GM18505 (cell line): ENCODE measurements around the gene CHST8.
"Not testable (repeated sequence)": the region's sequence is repeated elsewhere in the genome, so short reads cannot be mapped to it uniquely, and the experiment has no call there.

Experiments
- ATAC-seq: cut with Tn5 transposase; IDR thresholded peaks from one replicate; pipeline ENCODE4 v1.9.1; 2021; ENCODE audit not compliant: unreplicated experiment
- POLR2A ChIP-seq: IDR thresholded peaks from 4 replicates; pipeline ENCODE4 v1.6.1; 2011; ENCODE audit warnings: borderline replicate concordance; ENCODE audit not compliant: insufficient read depth, insufficient read length; ENCODE audit errors: extremely low read depth

CHST8 gene

DNA sequence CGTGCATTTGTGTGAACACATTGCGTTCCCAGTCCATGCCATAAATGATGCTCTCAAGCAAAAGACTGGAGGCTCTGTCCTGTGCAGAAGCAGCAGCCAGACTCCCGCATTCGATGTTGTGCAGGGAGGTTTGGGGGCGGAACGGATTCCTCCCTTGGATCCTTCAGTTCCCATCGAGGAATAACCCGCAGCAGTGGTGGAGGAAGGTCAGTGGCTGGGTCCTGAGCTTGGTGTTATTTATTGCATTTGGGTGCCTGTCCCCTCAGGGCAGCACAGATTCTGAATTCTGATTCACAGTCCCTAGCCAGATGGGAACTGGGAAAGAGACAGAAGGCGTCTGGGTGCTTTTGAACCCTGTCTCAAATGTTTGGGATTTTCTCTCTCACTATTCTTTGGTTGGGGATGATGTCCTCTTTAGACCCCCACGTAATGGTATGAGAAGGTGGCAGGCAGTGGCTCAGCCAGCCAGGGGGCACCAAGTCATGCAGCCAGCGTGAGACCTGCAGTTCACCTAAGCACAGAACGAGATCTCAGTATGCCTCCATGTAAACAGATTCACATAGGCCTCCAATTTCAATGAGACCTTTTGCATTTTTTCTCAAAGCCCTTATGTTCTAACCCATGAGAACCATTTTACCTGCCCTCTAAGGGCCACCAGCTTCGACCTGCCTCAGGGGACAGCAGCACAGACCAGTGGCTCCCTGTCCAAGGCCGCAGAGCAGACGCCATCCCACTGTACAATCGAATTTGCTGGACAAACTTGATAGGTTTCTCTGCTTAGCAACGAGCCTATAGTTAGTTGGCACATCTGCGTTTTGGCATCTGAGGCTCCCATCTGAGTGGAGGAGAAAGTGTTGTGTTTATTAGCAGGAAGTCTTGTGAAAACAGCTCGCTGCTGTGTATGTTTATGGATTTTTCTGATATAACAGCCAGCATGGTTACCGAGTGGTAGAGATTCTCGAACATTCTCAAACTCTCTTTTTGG lies 192.7 kb downstream of the CHST8 start:
- ATAC-seq, result no peak
- TF ChIP-seq POLR2A, result no peak

DNA sequence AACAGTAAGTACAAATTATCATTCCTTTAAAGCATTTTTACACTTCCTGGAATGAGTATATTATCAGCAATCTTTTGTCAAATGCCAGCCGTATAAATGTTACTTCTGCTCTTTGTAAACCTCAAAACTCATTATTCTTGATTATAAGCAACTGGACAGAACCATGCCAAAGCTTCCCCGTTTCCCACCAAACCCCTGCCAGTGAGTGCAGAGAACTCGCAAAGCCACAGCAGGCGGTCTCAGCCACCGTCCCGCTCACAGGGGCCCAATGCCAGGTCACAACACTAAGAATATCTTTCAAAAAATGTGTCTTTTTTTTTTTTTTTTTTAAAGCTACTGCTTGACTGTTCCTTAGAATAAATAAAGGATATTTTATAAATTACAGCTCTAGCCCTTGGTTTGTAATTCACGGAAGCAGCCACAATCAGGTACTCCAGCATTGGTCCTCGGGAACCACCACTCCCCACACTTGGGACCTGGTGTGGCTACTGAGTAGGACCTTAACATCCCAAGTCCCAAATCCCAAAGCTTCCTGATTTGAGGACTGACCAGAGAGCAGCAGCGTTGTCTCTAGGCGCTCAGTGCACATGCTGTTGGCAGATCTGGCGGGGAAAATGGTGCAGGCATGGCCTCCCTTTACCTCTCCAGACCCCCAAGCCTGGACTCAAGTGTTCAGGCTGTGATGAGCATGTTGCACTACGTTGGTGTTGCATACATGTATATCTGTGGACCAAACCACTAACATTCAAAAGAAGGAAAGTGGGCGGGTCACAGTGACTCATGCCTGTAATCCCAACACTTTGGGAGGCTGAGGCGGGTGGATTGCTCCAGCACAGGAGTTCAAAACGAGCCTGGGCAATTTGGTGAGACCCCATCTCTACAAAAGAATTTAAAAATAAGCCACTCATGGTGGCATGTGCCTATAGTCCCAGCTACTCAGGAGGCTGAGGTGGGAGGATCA lies 193.9 kb downstream of the CHST8 start:
- no peak for TF ChIP-seq POLR2A

DNA sequence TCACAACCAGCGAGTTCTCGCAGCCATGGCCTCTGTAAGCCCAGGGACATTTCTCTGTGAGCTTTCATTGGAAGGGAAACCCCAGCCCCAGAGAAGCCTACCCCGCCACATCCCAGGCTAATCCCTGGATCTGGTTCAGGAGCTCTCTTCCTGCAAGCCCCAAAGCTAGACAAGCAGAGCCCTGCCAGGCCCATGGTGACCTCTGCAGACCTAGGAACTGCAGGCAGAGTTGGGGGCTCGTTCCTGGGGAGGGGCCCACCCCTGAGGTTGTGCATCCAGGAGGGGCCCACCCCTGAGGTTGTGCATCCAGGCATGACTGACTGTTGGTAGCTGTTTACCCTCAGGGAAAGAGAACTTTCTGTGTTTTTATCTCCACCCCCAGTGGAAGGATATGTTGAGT lies 196.7 kb downstream of the CHST8 start:
- no peak for ATAC-seq
- no peak for TF ChIP-seq POLR2A

More for the DNA sequence above, 193.9 kb downstream of the CHST8 start:
- ATAC-seq, result no peak

DNA sequence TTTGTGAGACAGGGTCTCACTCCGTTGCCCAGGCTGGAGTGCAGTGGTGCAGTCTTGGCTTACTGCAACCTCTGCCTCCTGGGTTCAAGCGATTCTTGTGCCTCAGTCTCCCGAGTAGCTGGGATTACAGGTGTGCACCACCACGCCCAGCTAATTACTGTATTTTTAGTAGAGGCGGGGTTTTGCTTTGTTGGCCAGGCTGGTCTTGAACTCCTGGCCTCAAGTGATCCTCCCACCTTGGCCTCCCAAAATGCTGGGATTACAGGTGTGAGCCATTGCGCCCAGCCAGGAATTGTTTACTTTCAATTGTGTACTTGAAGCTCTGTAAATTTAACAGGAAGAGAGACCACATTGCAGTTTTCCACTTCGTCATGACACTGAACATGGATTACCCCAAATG lies 197.3 kb downstream of the CHST8 start:
- ATAC-seq, result not testable (repeated sequence)

DNA sequence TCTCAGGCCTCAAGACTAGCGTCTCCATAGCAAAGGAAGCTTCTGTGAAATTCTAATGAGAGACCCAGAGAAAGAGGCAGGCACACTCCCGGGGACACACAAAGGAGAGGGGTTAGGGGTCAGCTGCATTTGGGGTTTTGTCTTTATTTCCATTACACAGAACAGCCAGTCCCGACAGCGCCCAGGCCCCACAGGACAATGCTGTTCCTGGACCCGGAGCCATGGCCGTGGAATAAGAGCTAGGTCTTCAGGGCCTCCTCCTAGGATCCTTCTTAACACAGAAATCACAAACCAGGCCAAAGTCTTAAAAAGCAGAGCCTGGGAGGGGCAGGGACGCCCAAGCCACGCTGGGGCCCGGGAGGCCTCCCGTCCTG lies 197.7 kb downstream of the CHST8 start:
- TF ChIP-seq POLR2A, result no peak
- no peak for ATAC-seq

DNA sequence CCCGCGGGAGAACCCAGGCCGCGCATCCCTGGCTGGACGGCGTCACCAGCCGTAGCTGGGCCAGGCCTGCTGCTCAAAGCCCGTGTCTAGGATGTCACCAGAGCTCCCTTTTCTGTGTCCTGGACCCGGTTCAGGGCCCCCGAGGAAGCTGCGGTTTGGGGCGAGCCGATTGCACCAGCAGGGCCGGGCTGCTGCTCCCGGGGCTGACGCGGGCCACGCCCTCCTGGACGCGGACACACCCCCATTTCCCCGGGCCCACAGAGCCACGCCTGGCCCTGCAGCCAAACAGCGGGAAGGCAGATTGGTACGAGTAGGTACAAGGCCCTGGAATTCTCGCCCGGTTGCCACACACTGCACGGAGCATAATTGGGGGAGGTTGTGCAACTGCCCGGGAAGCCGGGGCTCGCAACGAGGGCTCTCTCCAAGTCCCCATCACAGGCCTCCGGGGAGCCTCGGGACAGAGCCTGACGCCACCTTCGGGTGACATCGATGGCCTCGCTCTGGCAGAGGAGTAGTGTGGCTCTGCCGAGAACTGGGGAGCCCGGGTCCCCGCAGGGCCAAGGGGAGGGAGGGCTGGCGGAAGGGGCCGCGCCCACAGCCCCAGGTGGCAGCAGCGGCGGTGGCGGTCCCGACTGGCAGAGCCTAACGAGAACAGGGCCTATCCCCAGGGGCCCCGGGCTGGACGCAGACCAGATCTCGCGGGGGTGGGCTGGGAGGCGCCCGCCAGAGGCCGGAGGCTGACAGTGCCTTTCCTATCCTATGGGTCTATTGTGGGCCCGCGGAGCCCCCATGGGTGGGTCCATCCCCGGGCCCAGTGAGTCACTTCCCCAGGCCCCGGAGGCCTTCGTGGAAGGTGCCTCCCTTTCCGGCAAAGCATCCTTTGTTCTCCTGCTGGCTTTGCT lies 198.4 kb downstream of the CHST8 start:
- TF ChIP-seq POLR2A, result no peak
- ATAC-seq, result peak; percentile 78

DNA sequence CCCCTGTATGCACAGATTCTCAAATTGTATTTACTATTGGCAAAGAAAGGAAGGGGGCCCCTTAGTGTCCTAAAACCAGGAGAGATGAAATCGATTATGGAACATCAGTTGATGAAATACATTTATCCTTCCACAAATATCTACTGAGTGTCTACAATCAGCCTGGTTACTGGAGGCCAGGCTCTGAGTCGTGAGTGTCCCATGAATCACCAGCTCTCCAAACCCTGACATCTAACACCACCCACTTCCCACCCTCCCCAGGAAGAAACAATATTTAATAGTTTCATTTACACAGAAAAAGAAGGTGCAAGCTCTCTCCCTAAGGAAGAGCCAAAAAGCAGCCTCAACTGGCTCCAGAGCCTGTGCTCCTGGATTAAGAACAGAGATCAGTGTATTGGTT lies 200.1 kb downstream of the CHST8 start:
- no peak for TF ChIP-seq POLR2A
- ATAC-seq, result no peak
